Measurements from ENCODE around the gene RBM7.

The RBM7 gene

DNA sequence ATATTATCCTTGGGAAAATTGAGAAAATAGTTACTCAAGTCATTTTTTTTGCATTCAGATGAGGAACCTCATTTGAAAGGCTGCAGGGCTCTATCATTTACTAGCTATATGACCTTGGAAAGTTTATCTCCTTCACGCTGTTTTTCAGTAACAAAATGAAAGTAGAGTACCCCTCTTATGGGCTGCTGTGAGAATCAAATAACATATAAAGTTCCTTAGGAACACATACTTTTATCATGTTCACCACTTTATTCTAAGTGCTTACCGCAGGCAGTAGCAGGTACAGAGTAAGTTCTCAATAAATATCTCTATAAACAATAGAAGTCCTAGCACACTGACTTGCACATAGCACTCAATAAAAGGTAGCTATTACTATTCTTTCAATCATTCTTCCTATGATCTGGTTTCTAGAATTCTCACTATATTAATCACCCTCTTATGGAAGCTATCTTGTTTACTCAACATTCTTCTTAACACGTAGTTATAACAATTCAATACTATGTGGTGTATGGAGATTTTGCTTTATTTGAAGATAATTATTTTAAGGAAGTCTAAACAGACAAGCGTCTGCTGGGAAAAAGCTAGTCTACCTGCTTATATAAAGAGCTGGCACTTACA lies 2.1 kb upstream of the RBM7 start:
- H3K9me3 ChIP-seq (ENCODE audit: insufficient read depth, low read depth, low read length) = no peaks in the 10 kb centered on the region
- peak overlapping the region; percentile 91 for H3K4me2 ChIP-seq (ENCODE audit: low read depth, low read length, poor library complexity, severe bottlenecking)
- TF ChIP-seq EZH2phosphoT487 (IDR thresholded peaks at IDR 0.05; ENCODE audit: borderline replicate concordance) = no peak
- TF ChIP-seq, protein P1, sequence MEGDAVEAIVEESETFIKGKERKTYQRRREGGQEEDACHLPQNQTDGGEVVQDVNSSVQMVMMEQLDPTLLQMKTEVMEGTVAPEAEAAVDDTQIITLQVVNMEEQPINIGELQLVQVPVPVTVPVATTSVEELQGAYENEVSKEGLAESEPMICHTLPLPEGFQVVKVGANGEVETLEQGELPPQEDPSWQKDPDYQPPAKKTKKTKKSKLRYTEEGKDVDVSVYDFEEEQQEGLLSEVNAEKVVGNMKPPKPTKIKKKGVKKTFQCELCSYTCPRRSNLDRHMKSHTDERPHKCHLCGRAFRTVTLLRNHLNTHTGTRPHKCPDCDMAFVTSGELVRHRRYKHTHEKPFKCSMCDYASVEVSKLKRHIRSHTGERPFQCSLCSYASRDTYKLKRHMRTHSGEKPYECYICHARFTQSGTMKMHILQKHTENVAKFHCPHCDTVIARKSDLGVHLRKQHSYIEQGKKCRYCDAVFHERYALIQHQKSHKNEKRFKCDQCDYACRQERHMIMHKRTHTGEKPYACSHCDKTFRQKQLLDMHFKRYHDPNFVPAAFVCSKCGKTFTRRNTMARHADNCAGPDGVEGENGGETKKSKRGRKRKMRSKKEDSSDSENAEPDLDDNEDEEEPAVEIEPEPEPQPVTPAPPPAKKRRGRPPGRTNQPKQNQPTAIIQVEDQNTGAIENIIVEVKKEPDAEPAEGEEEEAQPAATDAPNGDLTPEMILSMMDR (conservative IDR thresholded peaks at IDR 0.05; ENCODE audit: low read length) = no peak
- H3F3A ChIP-seq (ENCODE audit: low read depth) = peaks cover 3% of the 10 kb centered on the region; the same call in 1 of the 2 replicates
- no peaks in the 10 kb centered on the region for H3K9me2 ChIP-seq (replicated peaks; ENCODE audit: low read depth, low read length)
- no peak overlapping the region for H2AFZ ChIP-seq (ENCODE audit: low read length)
- no peaks in the 10 kb centered on the region for H3K36me3 ChIP-seq (ENCODE audit: insufficient read depth, low read length)
- H3K27me3 ChIP-seq (ENCODE audit: insufficient read depth, low read length, poor library complexity, severe bottlenecking) = no peaks in the 10 kb centered on the region
- peaks cover 44% of the 10 kb centered on the region for H3K4me1 ChIP-seq (ENCODE audit: insufficient read depth, low read length, poor library complexity, severe bottlenecking)
- peak overlapping the region; percentile 93 for H3K4me3 ChIP-seq (ENCODE audit: low read length, poor library complexity, severe bottlenecking)
- peaks cover 27% of the 10 kb centered on the region for H4K20me1 ChIP-seq (ENCODE audit: insufficient read depth, low read length, poor library complexity, severe bottlenecking)
- peak overlapping the region; percentile 97 for H3K9ac ChIP-seq (ENCODE audit: low read depth, low read length, poor library complexity, severe bottlenecking)
- H3K79me2 ChIP-seq (ENCODE audit: insufficient read depth, low read length) = peaks cover 49% of the 10 kb centered on the region

DNA sequence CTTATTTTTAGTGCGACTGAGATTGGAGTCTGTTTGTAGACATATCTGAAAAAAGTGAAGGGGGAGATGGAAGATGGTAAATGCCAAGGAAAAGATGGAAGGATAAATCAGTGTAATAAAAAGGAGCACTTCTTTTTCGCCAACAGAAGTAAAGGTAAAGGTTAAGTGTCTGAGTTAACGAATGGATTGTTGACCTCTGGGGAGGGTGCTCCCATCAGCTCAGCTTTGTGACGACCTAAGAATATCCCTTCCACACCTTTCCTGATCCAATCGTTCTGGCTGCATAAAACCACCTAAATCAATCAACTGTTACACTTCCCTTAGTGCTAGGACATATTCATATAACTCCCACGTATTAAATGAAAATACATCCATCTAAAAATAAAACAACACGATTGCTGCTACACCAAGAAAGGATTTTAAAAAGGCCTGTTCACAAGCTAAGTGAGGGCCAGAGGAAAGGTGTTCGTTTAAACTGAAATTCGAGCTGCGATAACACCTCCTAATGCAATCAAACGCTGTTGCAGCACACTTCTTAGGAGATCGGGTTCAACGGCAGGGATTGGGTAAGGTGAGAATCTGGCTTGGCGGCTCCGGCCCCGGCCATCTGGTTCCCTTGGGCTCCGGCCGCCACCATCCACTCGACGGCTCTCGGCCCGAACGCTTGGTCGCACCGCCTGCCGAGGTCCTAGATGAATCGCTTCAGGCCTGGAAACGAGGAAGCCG lies 813 bp upstream of the RBM7 start:
- Histone ChIP-seq H2AFZ (ENCODE audit: low read length) (peak overlapping the region; percentile 81), H3K9ac (ENCODE audit: low read depth, low read length, poor library complexity, severe bottlenecking) (peak overlapping the region; percentile 97), H3K4me2 (ENCODE audit: low read depth, low read length, poor library complexity, severe bottlenecking) (peak overlapping the region; percentile 91), H3K27me3 (ENCODE audit: insufficient read depth, low read length, poor library complexity, severe bottlenecking) (no peaks in the 10 kb centered on the region), H4K20me1 (ENCODE audit: insufficient read depth, low read length, poor library complexity, severe bottlenecking) (peaks cover 39% of the 10 kb centered on the region), H3K36me3 (ENCODE audit: insufficient read depth, low read length) (no peaks in the 10 kb centered on the region), H3K9me2 (replicated peaks; ENCODE audit: low read depth, low read length) (no peaks in the 10 kb centered on the region), H3F3A (ENCODE audit: low read depth) (peaks cover 3% of the 10 kb centered on the region; the same call in 1 of the 2 replicates), H3K9me3 (ENCODE audit: insufficient read depth, low read depth, low read length) (no peaks in the 10 kb centered on the region), H3K4me1 (ENCODE audit: insufficient read depth, low read length, poor library complexity, severe bottlenecking) (peaks cover 54% of the 10 kb centered on the region), H3K79me2 (ENCODE audit: insufficient read depth, low read length) (peaks cover 62% of the 10 kb centered on the region), H3K4me3 (ENCODE audit: low read length, poor library complexity, severe bottlenecking) (peak overlapping the region; percentile 93)
- no peak for TF ChIP-seq EZH2phosphoT487 (IDR thresholded peaks at IDR 0.05; ENCODE audit: borderline replicate concordance)
- TF ChIP-seq, protein P1 (conservative IDR thresholded peaks at IDR 0.05; ENCODE audit: low read length) = no peak

DNA sequence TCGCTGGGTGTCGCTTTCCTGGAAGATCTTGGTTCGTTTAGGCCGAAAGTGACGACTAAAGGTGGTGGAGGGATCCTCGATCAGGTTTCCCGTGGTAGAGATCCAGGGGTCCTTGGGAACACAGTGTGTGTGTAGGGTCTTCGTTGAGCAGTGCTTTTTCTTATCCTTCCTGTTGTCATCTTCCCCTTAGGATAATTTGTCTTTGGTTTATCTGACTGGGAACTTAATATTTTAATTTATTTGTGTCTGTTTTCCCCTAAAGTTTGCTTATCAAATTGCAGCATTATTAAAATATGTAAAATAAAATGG lies 403 bp downstream of the RBM7 start:
- Histone ChIP-seq H3K4me2 (ENCODE audit: low read depth, low read length, poor library complexity, severe bottlenecking) (peak overlapping the region; percentile 95), H3K9ac (ENCODE audit: low read depth, low read length, poor library complexity, severe bottlenecking) (peak overlapping the region; percentile 97), H2AFZ (ENCODE audit: low read length) (peak overlapping the region; percentile 89), H3F3A (ENCODE audit: low read depth) (peaks cover 3% of the 10 kb centered on the region; the same call in 1 of the 2 replicates), H3K9me2 (replicated peaks; ENCODE audit: low read depth, low read length) (no peaks in the 10 kb centered on the region), H3K79me2 (ENCODE audit: insufficient read depth, low read length) (peaks cover 74% of the 10 kb centered on the region), H3K27me3 (ENCODE audit: insufficient read depth, low read length, poor library complexity, severe bottlenecking) (no peaks in the 10 kb centered on the region), H4K20me1 (ENCODE audit: insufficient read depth, low read length, poor library complexity, severe bottlenecking) (peaks cover 49% of the 10 kb centered on the region), H3K4me1 (ENCODE audit: insufficient read depth, low read length, poor library complexity, severe bottlenecking) (peaks cover 65% of the 10 kb centered on the region), H3K36me3 (ENCODE audit: insufficient read depth, low read length) (peaks cover 8% of the 10 kb centered on the region; the same call in 1 of the 2 replicates), H3K4me3 (ENCODE audit: low read length, poor library complexity, severe bottlenecking) (peak overlapping the region; percentile 93), H3K9me3 (ENCODE audit: insufficient read depth, low read depth, low read length) (no peaks in the 10 kb centered on the region)
- no peak for TF ChIP-seq EZH2phosphoT487 (IDR thresholded peaks at IDR 0.05; ENCODE audit: borderline replicate concordance)
- TF ChIP-seq, protein P1 (conservative IDR thresholded peaks at IDR 0.05; ENCODE audit: low read length) = peak; percentile 41; the same call in 1 of the 2 replicates

All from Loucy (cell line).